HEK293 (cell line): ENCODE measurements around the gene MTFR1L.
A peak's percentile ranks its signal among the peaks of the same experiment; 100 is the strongest.

Source experiments
- CTCF ChIA-PET: fragments of 350-600 bp; formaldehyde crosslinking; extraction: SDS; loops from one replicate; lab custom pipeline; 2021; ENCODE audit warnings: antibody characterized with exemption; lab: Yijun Ruan, JAX
- POLR2A ChIA-PET: fragments of 300-600 bp; formaldehyde crosslinking; extraction: SDS; loops from one replicate; lab custom pipeline; 2020; ENCODE audit warnings: antibody characterized with exemption, inconsistent platforms; lab: Yijun Ruan, JAX
- H3K27ac ChIP-seq: fragments of 200-500 bp; sonication (Bioruptor generic); 2 replicates; pipeline ENCODE4 v1.5.1; 2014; ENCODE audit warnings: low read depth, low read length, control low read depth, inconsistent platforms; ENCODE audit errors: extremely low read depth
- H3K36me3 ChIP-seq, 2 experiments: fragments of 200-500 bp in 1 of 2; sonication (Bioruptor generic) in 1 of 2; 1 replicate in 1 of 2; 2 replicates in 1 of 2; pipeline ENCODE4 v1.5.1; 2014 to 2017; ENCODE audit warnings: inconsistent platforms in 2 of 2, low read length in 2 of 2; ENCODE audit not compliant: control insufficient read depth in 2 of 2, insufficient read depth in 1 of 2
- H3K4me1 ChIP-seq: fragments of 200-500 bp; sonication (Bioruptor generic); 2 replicates; pipeline ENCODE4 v1.5.1; 2014; ENCODE audit warnings: mild to moderate bottlenecking, low read length, inconsistent platforms; ENCODE audit not compliant: control insufficient read depth, insufficient read depth
- H3K4me3 ChIP-seq: 2 replicates; pipeline ENCODE4 v1.5.1; 2011; ENCODE audit warnings: low read depth, mild to moderate bottlenecking, control low read depth, low read length, moderate library complexity
- H3K9me3 ChIP-seq: fragments of 200-500 bp; sonication (Bioruptor generic); 2 replicates; pipeline ENCODE4 v1.5.1; 2014; ENCODE audit warnings: low read depth, low read length, inconsistent platforms; ENCODE audit not compliant: control insufficient read depth, insufficient read depth
- ATF2 ChIP-seq: fragments of 450-650 bp; formaldehyde crosslinking; IDR thresholded peaks from 2 replicates; pipeline ENCODE4 v1.5.1; 2016; ENCODE audit warnings: missing biosample characterization, missing genetic modification characterization, low read depth
- EGR2 ChIP-seq: fragments of 450-650 bp; formaldehyde crosslinking; IDR thresholded peaks from 2 replicates; pipeline ENCODE4 v1.5.1; 2016; ENCODE audit warnings: low read depth, missing biosample characterization, missing genetic modification characterization
- FEZF1 ChIP-seq: fragments of 450-650 bp; formaldehyde crosslinking; IDR thresholded peaks from 2 replicates; pipeline ENCODE4 v1.5.1; 2016; ENCODE audit warnings: missing biosample characterization, missing genetic modification characterization
- GLI2 ChIP-seq: fragments of 450-650 bp; formaldehyde crosslinking; IDR thresholded peaks from 2 replicates; pipeline ENCODE4; 2017; ENCODE audit warnings: missing biosample characterization, missing genetic modification characterization, low read depth, borderline replicate concordance
- GLIS1 ChIP-seq: fragments of 450-650 bp; formaldehyde crosslinking; IDR thresholded peaks from 2 replicates; pipeline ENCODE4 v1.5.1; 2016; ENCODE audit warnings: missing biosample characterization, missing genetic modification characterization
- GLIS2 ChIP-seq: fragments of 450-650 bp; formaldehyde crosslinking; IDR thresholded peaks from 2 replicates; pipeline ENCODE4 v1.5.1; 2016; ENCODE audit warnings: missing biosample characterization, missing genetic modification characterization
- IKZF3 ChIP-seq: fragments of 450-650 bp; IDR thresholded peaks from 2 replicates; pipeline ENCODE4 v1.5.0; 2018; ENCODE audit warnings: missing biosample characterization, mild to moderate bottlenecking, missing genetic modification characterization, moderate library complexity
- OSR2 ChIP-seq: fragments of 450-650 bp; formaldehyde crosslinking; IDR thresholded peaks from 2 replicates; pipeline ENCODE4 v1.5.1; 2016; ENCODE audit warnings: missing biosample characterization, missing genetic modification characterization
- OVOL3 ChIP-seq: fragments of 450-650 bp; formaldehyde crosslinking; IDR thresholded peaks from 2 replicates; pipeline ENCODE4 v1.5.1; 2016; ENCODE audit warnings: missing biosample characterization, missing genetic modification characterization
- PRDM1 ChIP-seq: fragments of 450-650 bp; formaldehyde crosslinking; IDR thresholded peaks from 2 replicates; pipeline ENCODE4; 2016; ENCODE audit warnings: missing biosample characterization, missing genetic modification characterization
- SCRT1 ChIP-seq: fragments of 450-650 bp; formaldehyde crosslinking; IDR thresholded peaks from 2 replicates; pipeline ENCODE4 v1.5.1; 2016; ENCODE audit warnings: missing biosample characterization, missing genetic modification characterization, borderline replicate concordance
- SCRT2 ChIP-seq: fragments of 450-650 bp; formaldehyde crosslinking; IDR thresholded peaks from 2 replicates; pipeline ENCODE4 v1.5.1; 2016; ENCODE audit warnings: missing biosample characterization, missing genetic modification characterization
- SP7 ChIP-seq: fragments of 450-650 bp; formaldehyde crosslinking; IDR thresholded peaks from 2 replicates; pipeline ENCODE4 v1.5.1; 2016; ENCODE audit warnings: missing biosample characterization, missing genetic modification characterization
- TCF7L2 ChIP-seq: IDR thresholded peaks from 2 replicates; pipeline ENCODE4 v1.6.1; 2011; ENCODE audit warnings: low read depth, mild to moderate bottlenecking, inconsistent platforms, low read length, moderate library complexity, borderline replicate concordance
- YY2 ChIP-seq: fragments of 450-650 bp; formaldehyde crosslinking; IDR thresholded peaks from 2 replicates; pipeline ENCODE4 v1.5.1; 2016; ENCODE audit warnings: missing biosample characterization, missing genetic modification characterization
- ZBTB1 ChIP-seq: fragments of 450-650 bp; formaldehyde crosslinking; IDR thresholded peaks from 2 replicates; pipeline ENCODE4 v1.5.1; 2016; ENCODE audit warnings: missing biosample characterization, missing genetic modification characterization
- ZBTB20 ChIP-seq: fragments of 450-650 bp; formaldehyde crosslinking; IDR thresholded peaks from 2 replicates; pipeline ENCODE4 v1.5.1; 2016; ENCODE audit warnings: missing biosample characterization, missing genetic modification characterization
- ZEB2 ChIP-seq: fragments of 450-650 bp; formaldehyde crosslinking; IDR thresholded peaks from 2 replicates; pipeline ENCODE4 v1.5.1; 2016; ENCODE audit warnings: missing biosample characterization, missing genetic modification characterization
- ZFHX2 ChIP-seq: fragments of 450-650 bp; formaldehyde crosslinking; conservative IDR thresholded peaks from 2 replicates; pipeline ENCODE4 v1.5.1; 2016; ENCODE audit warnings: missing biosample characterization, missing genetic modification characterization
- ZFP3 ChIP-seq: fragments of 450-650 bp; formaldehyde crosslinking; IDR thresholded peaks from 2 replicates; pipeline ENCODE4 v1.5.1; 2016; ENCODE audit warnings: low read depth, missing biosample characterization, missing genetic modification characterization
- ZFP69B ChIP-seq: fragments of 450-650 bp; formaldehyde crosslinking; IDR thresholded peaks from 2 replicates; pipeline ENCODE4 v1.5.1; 2016; ENCODE audit warnings: missing biosample characterization, missing genetic modification characterization
- ZIC2 ChIP-seq: fragments of 450-650 bp; formaldehyde crosslinking; IDR thresholded peaks from 2 replicates; pipeline ENCODE4 v1.5.1; 2016; ENCODE audit warnings: missing biosample characterization, missing genetic modification characterization
- ZNF19 ChIP-seq: fragments of 450-650 bp; formaldehyde crosslinking; IDR thresholded peaks from 2 replicates; pipeline ENCODE4; 2016; ENCODE audit warnings: missing biosample characterization, missing genetic modification characterization, low read depth
- ZNF239 ChIP-seq: fragments of 450-650 bp; formaldehyde crosslinking; IDR thresholded peaks from 2 replicates; pipeline ENCODE4 v1.5.1; 2016; ENCODE audit warnings: missing biosample characterization, missing genetic modification characterization
- ZNF274 ChIP-seq, 2 experiments: fragments of 200-500 bp in 1 of 2; fragments of 450-650 bp in 1 of 2; sonication (Bioruptor generic) in 1 of 2; formaldehyde crosslinking in 1 of 2; IDR thresholded peaks; 2 replicates each; pipeline versions ENCODE4 v1.5.1 to v1.6.1; 2014 to 2016; ENCODE audit warnings: borderline replicate concordance in 1 of 2, inconsistent platforms in 1 of 2, low read length in 1 of 2, missing biosample characterization in 1 of 2, missing genetic modification characterization in 1 of 2
- ZNF341 ChIP-seq: fragments of 450-650 bp; formaldehyde crosslinking; IDR thresholded peaks from 2 replicates; pipeline ENCODE4; 2016; ENCODE audit warnings: low read depth, missing biosample characterization, missing genetic modification characterization
- ZNF404 ChIP-seq: fragments of 450-650 bp; formaldehyde crosslinking; IDR thresholded peaks from 2 replicates; pipeline ENCODE4 v1.5.1; 2017; ENCODE audit warnings: missing biosample characterization, missing genetic modification characterization
- ZNF473 ChIP-seq: fragments of 450-650 bp; formaldehyde crosslinking; IDR thresholded peaks from 2 replicates; pipeline ENCODE4 v1.5.1; 2017; ENCODE audit warnings: missing biosample characterization, missing genetic modification characterization
- ZNF585B ChIP-seq: fragments of 450-650 bp; formaldehyde crosslinking; IDR thresholded peaks from 2 replicates; pipeline ENCODE4 v1.5.1; 2016; ENCODE audit warnings: missing biosample characterization, missing genetic modification characterization
- ZNF600 ChIP-seq: fragments of 450-650 bp; formaldehyde crosslinking; IDR thresholded peaks from 2 replicates; pipeline ENCODE4 v1.5.1; 2016; ENCODE audit warnings: missing biosample characterization, missing genetic modification characterization
- ZNF692 ChIP-seq: fragments of 450-650 bp; formaldehyde crosslinking; IDR thresholded peaks from 2 replicates; pipeline ENCODE4 v1.5.1; 2016; ENCODE audit warnings: missing biosample characterization, missing genetic modification characterization
- ZXDB ChIP-seq: fragments of 450-650 bp; formaldehyde crosslinking; IDR thresholded peaks from 2 replicates; pipeline ENCODE4 v1.5.1; 2016; ENCODE audit warnings: missing biosample characterization, missing genetic modification characterization

Gene MTFR1L

GRCh38 chr1:25774206-25774803 lies 45.4 kb upstream of the MTFR1L start:
- H3K4me1 ChIP-seq = peaks cover 25% of the 10 kb centered on the region
- ChIA-PET CTCF (interaction anchor here (0.6 to 1.5 kb wide), 3 partner anchors 9 to 121 kb away, joined by 3 to 4 read pairs (median 3); no protein-coding TSS in a partner anchor), POLR2A (interaction anchor here (1.6 kb wide), 1 partner anchor 13 kb away, joined by 5 read pairs; no protein-coding TSS in a partner anchor)
- H3K36me3 ChIP-seq = no peaks in the 10 kb centered on the region
- peak; percentile 81 for TF ChIP-seq SCRT1
- peak; percentile 85 for TF ChIP-seq SCRT2 (tag by site-specific recombination)
- no peak for TF ChIP-seq ZEB2 (tag by site-specific recombination)
- TF ChIP-seq ZNF19 (tag by site-specific recombination) = no peak
- TF ChIP-seq ZBTB1 (tag by site-specific recombination) = no peak
- TF ChIP-seq YY2 (tag by site-specific recombination) = no peak
- TF ChIP-seq ATF2 (tag by site-specific recombination) = no peak
- peak; percentile 54 for TF ChIP-seq ZNF341 (tag by site-specific recombination)
- TF ChIP-seq IKZF3 = no peak
- no peak for TF ChIP-seq GLI2 (tag by site-specific recombination)
- TF ChIP-seq ZFP3 (tag by site-specific recombination) = no peak
- no peak for TF ChIP-seq ZXDB (tag by site-specific recombination)
- no peak for TF ChIP-seq OVOL3 (tag by site-specific recombination)
- no peak for TF ChIP-seq TCF7L2
- TF ChIP-seq ZNF239 (tag by site-specific recombination) = no peak
- no peak for TF ChIP-seq ZNF404 (tag by site-specific recombination)
- H3K4me3 ChIP-seq = no peak overlapping the region
- no peaks in the 10 kb centered on the region for H3K9me3 ChIP-seq
- no peak overlapping the region for H3K27ac ChIP-seq

GRCh38 chr1:25774921-25775771 lies 44.6 kb upstream of the MTFR1L start:
- Histone ChIP-seq H3K36me3 (no peaks in the 10 kb centered on the region), H3K4me1 (peaks cover 25% of the 10 kb centered on the region), H3K27ac (no peak overlapping the region), H3K9me3 (no peaks in the 10 kb centered on the region), H3K4me3 (no peak overlapping the region)
- CTCF ChIA-PET = interaction anchor here (0.9 to 1.5 kb wide), 2 partner anchors 8 to 21 kb away, joined by 3 to 4 read pairs; no protein-coding TSS in a partner anchor
- POLR2A ChIA-PET = interaction anchor here (0.6 kb wide), 1 partner anchor 524 kb away, joined by 7 read pairs; no protein-coding TSS in a partner anchor
- peak; percentile 66 for TF ChIP-seq ZFHX2
- no peak for TF ChIP-seq ZNF274 (IDR thresholded peaks at IDR 0.05; ENCODE audit: low read length)
- TF ChIP-seq ZNF274 (tag by site-specific recombination; IDR thresholded peaks at IDR 0.05; ENCODE audit: borderline replicate concordance) = no peak
- peak; percentile 45; the same call in 1 of the 2 replicates for TF ChIP-seq ZNF600
- no peak for TF ChIP-seq PRDM1
- peak; percentile 20; the same call in 1 of the 2 replicates for TF ChIP-seq GLIS2 (tag by site-specific recombination)
- TF ChIP-seq OSR2 = peak; percentile 69
- no peak for TF ChIP-seq SCRT2 (tag by site-specific recombination)
- TF ChIP-seq EGR2 (tag by site-specific recombination) = peak; percentile 49
- no peak for TF ChIP-seq ZNF585B
- TF ChIP-seq ZIC2 (tag by site-specific recombination) = peak; percentile 91
- TF ChIP-seq SP7 (tag by site-specific recombination) = peak; percentile 91
- TF ChIP-seq ZNF473 (tag by site-specific recombination) = no peak
- TF ChIP-seq ZBTB20 (tag by site-specific recombination) = peak; percentile 74
- peak; percentile 95 for TF ChIP-seq ZNF692 (tag by site-specific recombination)
- TF ChIP-seq ZFP69B (tag by site-specific recombination) = peak; percentile 95
- peak; percentile 98 for TF ChIP-seq GLIS1 (tag by site-specific recombination)
- peak; percentile 71; the same call in 1 of the 2 replicates for TF ChIP-seq TCF7L2
- TF ChIP-seq FEZF1 (tag by site-specific recombination) = 0 out of 2 replicates have a peak, but pooled peaks have one; percentile 13
